RCC 7860 (cell line): Measurements from ENCODE around the gene CLMN.

Experiments
- DNase-seq: peaks from one replicate; pipeline ENCODE4 v3.0.0-alpha.2; 2015; ENCODE audit warnings: low spot score
- FAIRE-seq: peaks from 2 replicates; lab custom pipeline; 2012; peaks lifted over from hg19 to GRCh38; lab: Jason Lieb, UNC

Gene CLMN

DNA sequence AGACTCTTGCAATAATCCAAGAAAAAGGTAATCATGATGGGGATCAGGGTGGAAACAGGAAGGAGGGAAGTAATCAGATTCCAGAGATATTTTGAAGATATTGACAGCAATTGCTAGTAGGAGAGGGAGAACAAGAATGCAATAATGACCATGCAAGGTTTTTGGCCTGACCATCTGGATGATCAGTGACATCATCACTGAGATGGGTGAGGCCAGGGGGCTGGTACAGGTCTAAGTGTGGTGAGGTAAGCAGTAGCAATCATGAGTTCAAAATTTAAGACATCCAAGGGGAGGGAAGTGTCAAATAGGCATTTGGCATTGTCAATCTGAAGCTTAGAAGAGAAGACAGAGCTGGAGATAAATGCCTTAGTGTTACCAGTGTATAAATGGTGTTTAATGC lies 24.8 kb upstream of the CLMN start:
- DNase-seq (no peak), FAIRE-seq (no peak)

DNA sequence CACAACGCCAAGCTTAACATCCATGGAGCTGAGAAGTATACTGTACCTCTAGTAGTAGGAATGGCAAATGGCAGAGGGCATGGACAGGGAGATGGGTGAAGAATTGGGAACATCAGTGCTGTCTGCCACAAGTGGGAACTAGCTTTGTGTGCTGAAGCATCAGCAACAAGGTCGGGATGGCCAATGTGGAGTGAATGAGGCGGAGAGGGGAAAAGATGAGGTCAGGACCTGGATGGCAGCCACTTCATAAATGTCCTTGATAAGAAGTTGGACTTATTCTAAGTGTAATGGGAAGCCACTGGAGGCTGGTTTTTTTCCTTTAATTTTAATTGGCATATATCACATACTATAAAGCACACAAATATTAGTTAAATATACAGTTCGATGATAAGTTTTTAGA lies 21.9 kb upstream of the CLMN start:
- no peak for FAIRE-seq
- no peak for DNase-seq

DNA sequence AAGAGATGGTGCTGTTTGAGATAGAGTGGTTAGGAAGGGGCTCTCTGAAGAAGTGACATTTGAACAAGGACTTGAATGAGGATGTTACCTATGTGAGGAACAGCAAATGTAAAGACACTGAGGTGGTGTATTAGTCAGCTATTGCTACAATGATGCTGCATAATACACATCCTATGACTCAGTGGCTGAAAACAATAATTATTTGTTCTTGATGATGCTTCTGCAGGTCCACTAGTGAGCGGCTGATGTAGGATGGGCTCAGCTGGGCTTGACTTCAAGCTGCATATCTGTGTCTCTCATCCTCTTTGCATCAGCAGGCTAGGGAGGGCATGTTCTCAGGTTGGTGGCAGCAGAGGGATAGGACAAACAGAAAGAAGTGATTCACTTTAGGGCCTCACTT lies 21.4 kb upstream of the CLMN start:
- FAIRE-seq = no peak

DNA sequence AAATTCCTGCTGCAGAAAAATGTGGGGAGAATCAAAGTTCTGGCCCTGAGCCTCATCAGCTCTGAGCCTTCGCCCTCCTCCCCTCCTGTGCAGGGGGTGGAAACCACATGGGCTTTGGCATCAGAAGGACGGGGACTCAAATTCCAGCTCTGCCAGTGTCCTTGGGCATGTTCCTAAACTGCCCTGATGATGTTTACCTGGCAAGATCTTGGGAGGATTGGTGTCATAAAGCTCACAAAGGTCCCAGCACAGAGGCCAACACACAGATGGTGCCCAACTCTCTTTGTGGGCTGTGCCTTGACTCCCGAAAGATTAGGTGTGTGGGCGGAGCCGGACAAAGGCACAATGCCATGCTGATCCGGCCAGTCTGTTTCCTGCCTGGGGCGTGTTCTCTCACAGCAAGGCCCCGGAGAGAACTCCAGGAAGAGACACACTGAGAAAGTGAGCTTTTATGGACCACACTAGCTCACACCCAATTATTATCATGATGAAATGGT lies 20.5 kb upstream of the CLMN start:
- no peak for FAIRE-seq
- no peak for DNase-seq

More for the DNA sequence above, 21.4 kb upstream of the CLMN start:
- DNase-seq = no peak

DNA sequence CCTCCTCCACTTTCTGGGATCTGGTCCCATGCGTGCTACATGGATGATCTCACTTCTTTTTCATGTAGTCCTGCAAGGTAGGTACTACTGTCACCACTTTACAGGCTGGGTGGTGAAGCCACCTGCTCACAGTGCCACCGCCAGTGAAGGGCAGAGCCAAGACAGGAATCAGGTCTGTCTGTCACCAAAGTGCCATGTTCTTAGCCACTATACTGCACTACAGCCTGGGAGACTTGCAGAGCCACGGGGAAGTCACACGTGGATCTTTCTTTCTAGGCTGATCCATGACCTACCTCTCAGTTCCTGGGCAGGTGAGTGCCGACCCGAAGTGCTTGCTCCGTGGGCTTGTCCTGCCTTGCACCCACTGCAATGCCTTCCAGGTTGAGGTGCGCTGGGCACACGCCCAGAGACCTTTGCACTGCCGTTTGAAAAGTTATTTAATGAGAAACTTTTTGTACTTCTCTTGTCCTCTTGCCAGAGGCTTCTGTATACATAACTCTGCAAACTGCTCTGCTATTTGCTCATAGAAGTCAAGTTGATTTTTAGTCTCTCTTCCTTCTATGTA lies 19.7 kb upstream of the CLMN start:
- no peak for DNase-seq
- FAIRE-seq = no peak

DNA sequence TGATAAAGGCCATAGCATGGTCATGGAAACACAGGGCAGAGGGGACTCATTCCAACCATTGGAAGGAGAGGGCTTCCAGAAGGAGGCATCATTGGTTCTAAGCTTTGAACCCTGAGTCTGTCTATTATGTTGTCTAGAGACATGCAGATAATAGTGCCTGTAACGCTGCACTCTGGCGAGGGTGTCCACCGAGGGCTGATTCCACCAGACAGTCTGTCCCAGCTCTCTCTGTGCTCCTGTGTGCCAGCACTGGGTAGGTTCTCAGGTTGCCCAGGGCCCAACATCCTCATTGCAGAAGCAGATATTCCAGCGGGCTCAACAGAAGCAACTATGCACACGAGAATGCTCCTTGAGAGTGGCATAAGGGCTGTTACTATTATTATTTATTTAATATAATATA lies 18.7 kb upstream of the CLMN start:
- FAIRE-seq (no peak), DNase-seq (no peak)

DNA sequence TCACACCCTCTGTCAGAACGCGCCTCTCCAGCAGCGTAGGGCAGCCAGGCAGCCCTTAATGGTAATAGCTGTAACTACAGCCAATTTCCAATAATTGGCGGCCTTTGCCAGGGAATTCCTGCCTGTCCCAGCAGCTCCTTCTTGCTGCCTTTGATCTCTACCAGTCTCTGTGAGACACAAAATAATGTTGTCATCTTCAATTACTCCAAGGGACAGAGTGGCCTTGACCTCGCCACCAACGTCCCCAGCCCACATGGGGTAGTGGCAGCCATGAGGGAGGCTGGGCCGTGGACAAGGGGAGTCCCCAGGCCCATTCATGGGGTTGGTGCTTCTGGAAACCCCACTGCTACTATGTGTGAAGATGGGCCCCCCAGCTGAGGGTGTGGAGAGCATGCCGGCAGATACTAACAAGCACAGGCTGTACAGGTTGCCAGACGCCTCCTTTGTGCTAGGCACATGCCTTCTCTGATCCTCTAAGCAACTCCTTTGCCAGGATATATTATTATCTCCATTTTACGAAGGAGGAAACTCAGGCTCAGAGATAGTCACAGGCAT lies 17.4 kb upstream of the CLMN start:
- DNase-seq (no peak), FAIRE-seq (no peak)

DNA sequence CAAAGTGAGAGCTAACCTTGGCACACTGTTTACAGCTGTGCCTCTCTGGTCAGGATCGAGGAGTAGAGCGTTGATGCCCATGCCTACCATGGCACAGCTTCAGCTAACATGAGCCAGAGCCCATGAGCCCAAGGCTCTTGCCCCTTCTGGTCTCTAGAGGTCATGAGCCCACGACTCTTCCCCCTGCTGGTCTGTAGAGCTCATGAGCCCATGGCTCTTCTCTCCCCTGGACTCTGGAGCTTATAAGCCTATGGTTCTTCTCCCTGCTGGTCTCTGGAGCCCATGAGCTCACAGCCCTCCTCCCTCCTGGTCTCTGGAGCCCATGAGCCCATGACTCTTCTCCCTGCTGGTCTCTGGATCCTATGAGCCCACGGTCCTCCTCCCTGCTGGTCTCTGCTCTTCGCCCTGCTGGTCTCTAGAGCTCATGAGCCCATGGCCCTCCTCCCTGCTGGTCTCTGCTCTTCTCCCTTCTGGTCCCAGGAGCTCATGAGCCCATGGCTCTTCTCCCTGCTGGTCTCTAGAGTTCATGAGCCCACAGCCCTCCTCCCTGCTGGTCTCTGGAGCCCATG lies 16.6 kb upstream of the CLMN start:
- FAIRE-seq (no peak), DNase-seq (no peak)

DNA sequence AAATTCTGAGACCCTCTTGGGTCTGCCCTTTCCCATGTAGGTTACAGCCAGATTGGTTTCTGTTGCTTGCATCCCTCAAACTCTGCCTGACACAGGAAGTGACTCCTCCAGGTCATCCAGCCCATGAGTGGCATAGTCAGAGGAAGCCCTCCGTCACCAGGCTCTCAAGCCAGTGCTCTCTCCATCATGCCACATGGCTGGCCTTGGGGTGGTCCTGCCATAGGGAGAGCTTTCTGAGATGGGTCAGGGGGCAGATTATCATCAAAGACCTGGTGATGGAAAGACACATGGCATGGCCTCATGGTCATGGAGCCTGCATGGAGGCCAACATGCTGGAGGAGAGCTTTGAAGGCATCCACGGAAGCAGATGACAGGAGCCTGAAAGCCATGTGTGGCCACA lies 15.4 kb upstream of the CLMN start:
- no peak for DNase-seq
- no peak for FAIRE-seq

DNA sequence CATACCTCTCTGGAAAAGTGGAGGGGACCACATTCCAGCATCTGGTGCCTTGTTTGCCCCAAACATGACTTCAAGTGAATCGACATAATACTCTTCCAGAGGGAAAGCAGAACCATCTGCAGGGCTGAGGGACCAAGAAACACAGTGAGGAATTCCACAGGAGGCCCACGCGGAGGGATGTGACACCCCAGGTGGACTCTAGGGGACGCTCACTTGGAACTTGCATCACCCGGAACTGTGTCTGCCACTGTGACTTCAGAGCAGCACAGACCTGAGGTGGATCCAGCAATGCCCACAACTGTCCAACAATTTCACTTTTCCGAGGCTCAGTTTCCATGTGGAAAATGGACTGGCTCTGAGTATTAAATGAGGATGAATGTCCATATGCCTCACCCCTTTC lies 14.3 kb upstream of the CLMN start:
- DNase-seq (no peak), FAIRE-seq (no peak)

- DNase-seq = no peak
- no peak for FAIRE-seq
Observed at GRCh38 chr14:95332641-95333040, 12.9 kb upstream of the CLMN start.

DNA sequence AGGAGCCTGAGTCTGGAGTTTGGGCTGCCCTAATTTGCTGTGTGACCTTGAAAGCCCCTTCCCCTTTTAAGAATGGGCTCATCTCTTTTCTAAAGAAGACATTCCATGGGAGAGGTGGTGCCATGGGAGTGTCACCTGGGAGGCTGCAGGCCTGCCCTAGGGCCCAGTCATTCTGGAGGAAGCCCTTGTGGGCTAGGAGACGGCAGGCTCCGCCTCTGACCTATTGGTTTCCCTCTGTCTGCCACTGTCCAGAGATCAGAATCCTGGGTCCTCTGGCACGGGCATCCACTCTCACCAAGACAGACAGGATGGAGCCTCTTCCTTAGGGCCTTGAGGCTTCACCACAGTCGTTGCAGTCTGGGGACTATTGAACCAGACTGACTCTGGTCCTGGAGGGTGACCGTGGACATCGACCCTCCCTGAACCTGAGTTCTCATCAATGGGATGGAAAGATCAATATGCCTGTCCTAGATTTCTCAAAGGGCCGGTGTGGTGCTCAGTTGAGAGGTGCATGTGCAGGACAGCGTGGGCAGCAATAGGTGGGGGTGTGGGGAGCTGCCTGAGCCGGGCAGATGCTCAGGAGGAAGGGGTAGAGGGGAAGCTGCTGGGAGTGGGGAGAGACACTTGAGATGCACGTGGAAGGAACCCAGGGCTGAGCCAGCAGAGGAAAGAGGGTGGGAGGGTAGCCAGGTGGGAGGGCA lies 12.2 kb upstream of the CLMN start:
- DNase-seq (no peak), FAIRE-seq (no peak)

GRCh38 chr14:95330591-95331370 lies 11.1 kb upstream of the CLMN start:
- FAIRE-seq = no peak
- DNase-seq = no peak

GRCh38 chr14:95329941-95330340 lies 10.2 kb upstream of the CLMN start:
- DNase-seq (no peak), FAIRE-seq (no peak)

- FAIRE-seq = no peak
- DNase-seq = no peak
Observed at GRCh38 chr14:95328729-95329503, 9.2 kb upstream of the CLMN start.

GRCh38 chr14:95327558-95328374 lies 8.1 kb upstream of the CLMN start:
- no peak for FAIRE-seq
- DNase-seq = no peak

- DNase-seq (no peak), FAIRE-seq (no peak)
Observed at GRCh38 chr14:95326987-95327386, 7.3 kb upstream of the CLMN start.

- FAIRE-seq = no peak
- DNase-seq = no peak
Observed at GRCh38 chr14:95323917-95324316, 4.2 kb upstream of the CLMN start.

DNA sequence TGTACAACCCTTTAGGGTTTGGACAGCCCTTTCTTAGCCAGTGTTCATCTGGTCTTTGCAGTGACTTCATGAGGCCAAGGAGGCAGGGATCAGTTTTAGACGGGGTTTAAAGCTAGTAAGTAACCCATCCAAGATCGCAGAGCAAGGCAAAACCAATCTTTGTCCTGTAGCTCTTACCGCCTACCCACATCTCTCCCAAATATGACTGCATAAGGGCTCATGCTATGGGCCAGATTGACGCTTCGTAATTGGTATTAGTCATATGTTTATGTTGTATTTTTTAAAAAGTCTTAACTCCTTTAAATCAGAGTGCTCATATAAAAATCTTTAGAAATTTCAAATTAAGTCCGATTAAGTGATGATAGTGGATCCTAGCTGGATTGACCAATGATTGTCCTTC lies 3.7 kb upstream of the CLMN start:
- FAIRE-seq (no peak), DNase-seq (no peak)

DNA sequence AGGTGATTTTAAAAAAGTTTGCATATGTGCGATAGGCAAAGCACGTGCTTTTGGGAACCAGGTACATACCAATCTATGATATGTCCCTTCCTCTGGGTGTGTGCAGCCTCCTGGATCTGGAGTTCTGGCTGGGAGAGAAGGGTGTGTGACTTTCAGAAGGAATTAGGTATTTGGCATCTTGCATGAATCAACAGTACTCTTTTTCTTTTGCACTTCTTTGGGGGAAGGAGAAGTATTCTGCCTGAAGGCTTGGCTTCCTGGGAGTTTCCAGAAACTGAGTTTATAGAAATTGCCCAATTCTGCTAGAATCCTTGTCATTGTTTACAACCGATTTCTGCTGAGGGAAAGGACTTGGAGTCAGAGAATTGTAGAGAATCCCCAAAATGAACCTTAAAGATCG lies 2.9 kb upstream of the CLMN start:
- FAIRE-seq (no peak), DNase-seq (no peak)
